Measurements from ENCODE around the gene DENND4B. TPM values are rescaled to one million over a fixed set of nuclear protein-coding genes. Genes with fewer than 3 reads are reported as not detected.

The DENND4B gene
- 20.4 and 24.5 TPM in 2 replicates for total RNA-seq

GRCh38 chr1:153946622-153947241 lies at the start of gene DENND4B:
DENND4B (minus strand) TSS chr1:153946718; CDS start chr1:153944374, 2,344 bp downstream.

GRCh38 chr1:153990468-153991150 lies 44.1 kb upstream of the DENND4B start, which contains the start of gene RPS27:
RPS27 (plus strand) TSS chr1:153990762; CDS start chr1:153990797, 35 bp downstream.

GRCh38 chr1:153985941-153986761 lies 39.6 kb upstream of the DENND4B start, which contains the start of gene RAB13:
RAB13 (minus strand) TSS chr1:153986339; CDS start chr1:153986236, 103 bp downstream.

GRCh38 chr1:153977250-153978240 lies 31.0 kb upstream of the DENND4B start, which contains the start of gene JTB:
JTB (minus strand) TSS chr1:153977674; CDS start chr1:153977252, 422 bp downstream.

GRCh38 chr1:153967107-153967999 lies 20.8 kb upstream of the DENND4B start, which contains the start of gene CREB3L4:
CREB3L4 (plus strand) TSS chr1:153967902; CDS start chr1:153968526, 624 bp downstream.

GRCh38 chr1:153963030-153963849 lies 16.7 kb upstream of the DENND4B start, which contains the start of gene SLC39A1:
SLC39A1 (minus strand) TSS chr1:153963537; CDS start chr1:153962715, 822 bp downstream.

GRCh38 chr1:153958111-153958960 lies 11.8 kb upstream of the DENND4B start, which contains the start of gene CRTC2:
CRTC2 (minus strand) TSS chr1:153958612; CDS start chr1:153958497, 115 bp downstream.

GRCh38 chr1:153922972-153923925 lies 23.3 kb downstream of the DENND4B start, which contains the start of gene GATAD2B:
GATAD2B (minus strand) TSS chr1:153922972; CDS start chr1:153828347, 94,625 bp downstream.

Other genes starting within 250 kb of the DENND4B start
- gene INTS3, start 218.7 kb downstream of the DENND4B start, total RNA-seq = 35.7 and 43.2 TPM in 2 replicates
- gene SLC27A3, start 171.3 kb downstream of the DENND4B start, total RNA-seq = 6.6 and 13.0 TPM in 2 replicates
- 2.9 and 3.6 TPM in 2 replicates for gene GATAD2B, start 23.7 kb downstream of the DENND4B start, total RNA-seq
- gene CRTC2, start 11.9 kb upstream of the DENND4B start, total RNA-seq = 2.5 and 3.6 TPM in 2 replicates
- 113 and 119 TPM in 2 replicates for gene SLC39A1, start 16.8 kb upstream of the DENND4B start, total RNA-seq
- 7.7 and 10.4 TPM in 2 replicates for gene CREB3L4, start 21.2 kb upstream of the DENND4B start, total RNA-seq
- gene JTB, start 31.0 kb upstream of the DENND4B start, total RNA-seq = 88.4 and 123 TPM in 2 replicates
- 70.1 and 78.1 TPM in 2 replicates for gene RAB13, start 39.6 kb upstream of the DENND4B start, total RNA-seq
- 516 and 1,068 TPM in 2 replicates for gene RPS27, start 44.0 kb upstream of the DENND4B start, total RNA-seq
- under 0.01 and 0.12 TPM in 2 replicates for gene NUP210L, start 208.4 kb upstream of the DENND4B start, total RNA-seq
- 485 and 1,214 TPM in 2 replicates for gene TPM3, start 245.4 kb upstream of the DENND4B start, total RNA-seq